ENCODE measurements around the gene VEGFB.
A peak's percentile ranks its signal among the peaks of the same experiment; 100 is the strongest.

The VEGFB gene

GRCh38 chr11:64211181-64211872 is 23.1 kb upstream of the VEGFB start:
- no peak for DNase-seq

- DNase-seq, result no peak
Measured at GRCh38 chr11:64216879-64217278, 17.5 kb upstream of the VEGFB start.

GRCh38 chr11:64218628-64219353 is 15.6 kb upstream of the VEGFB start:
- no peak for DNase-seq

GRCh38 chr11:64219354-64219684 is 15.1 kb upstream of the VEGFB start:
- no peak for DNase-seq

- no peak for DNase-seq
Measured at GRCh38 chr11:64219755-64220154, 14.6 kb upstream of the VEGFB start.

GRCh38 chr11:64220271-64220670 is 14.1 kb upstream of the VEGFB start:
- no peak for DNase-seq

- DNase-seq, result no peak
Measured at GRCh38 chr11:64220798-64221197, 13.6 kb upstream of the VEGFB start.

- no peak for DNase-seq
Measured at GRCh38 chr11:64222651-64223000, 11.8 kb upstream of the VEGFB start.

GRCh38 chr11:64223001-64223651 is 11.3 kb upstream of the VEGFB start:
- DNase-seq, result no peak

- no peak for DNase-seq
Measured at GRCh38 chr11:64224151-64224890, 10.1 kb upstream of the VEGFB start.

GRCh38 chr11:64224891-64225607 is 9.3 kb upstream of the VEGFB start:
- no peak for DNase-seq

GRCh38 chr11:64225608-64226506 is 8.5 kb upstream of the VEGFB start, which contains the start of the genes NUDT22 and TRPT1:
NUDT22 (plus strand) TSS chr11:64226274; CDS start chr11:64226653, 379 bp downstream.
TRPT1 (minus strand) TSS chr11:64226186; CDS start chr11:64225860, 326 bp downstream.
- DNase-seq, result peak; percentile 91

GRCh38 chr11:64226507-64227051 is 7.8 kb upstream of the VEGFB start:
- DNase-seq, result peak; percentile 44

- no peak for DNase-seq
Measured at GRCh38 chr11:64227405-64227956, 6.9 kb upstream of the VEGFB start.

- DNase-seq, result no peak
Measured at GRCh38 chr11:64229090-64229743, 5.2 kb upstream of the VEGFB start.

- DNase-seq, result no peak
Measured at GRCh38 chr11:64229744-64230170, 4.6 kb upstream of the VEGFB start.

GRCh38 chr11:64230171-64230984 is 4.0 kb upstream of the VEGFB start, which contains the start of gene DNAJC4:
DNAJC4 (plus strand) TSS chr11:64230548; CDS start chr11:64230855, 307 bp downstream.
- peak; percentile 97 for DNase-seq

GRCh38 chr11:64230985-64231365 is 3.4 kb upstream of the VEGFB start:
- no peak for DNase-seq

- DNase-seq, result no peak
Measured at GRCh38 chr11:64231546-64231945, 2.8 kb upstream of the VEGFB start.

All from NCI-H345 (cell line).